ENCODE measurements around the gene HSPBP1. TPM values are rescaled to one million over a fixed set of nuclear protein-coding genes. Genes with fewer than 3 reads are reported as not detected.

The HSPBP1 gene
- total RNA-seq, 5 donors from 2014 or later (not counting 1 experiment from before 2014, with no cell fraction given) = 16.8 to 27.6 (median 24.7) TPM

DNA sequence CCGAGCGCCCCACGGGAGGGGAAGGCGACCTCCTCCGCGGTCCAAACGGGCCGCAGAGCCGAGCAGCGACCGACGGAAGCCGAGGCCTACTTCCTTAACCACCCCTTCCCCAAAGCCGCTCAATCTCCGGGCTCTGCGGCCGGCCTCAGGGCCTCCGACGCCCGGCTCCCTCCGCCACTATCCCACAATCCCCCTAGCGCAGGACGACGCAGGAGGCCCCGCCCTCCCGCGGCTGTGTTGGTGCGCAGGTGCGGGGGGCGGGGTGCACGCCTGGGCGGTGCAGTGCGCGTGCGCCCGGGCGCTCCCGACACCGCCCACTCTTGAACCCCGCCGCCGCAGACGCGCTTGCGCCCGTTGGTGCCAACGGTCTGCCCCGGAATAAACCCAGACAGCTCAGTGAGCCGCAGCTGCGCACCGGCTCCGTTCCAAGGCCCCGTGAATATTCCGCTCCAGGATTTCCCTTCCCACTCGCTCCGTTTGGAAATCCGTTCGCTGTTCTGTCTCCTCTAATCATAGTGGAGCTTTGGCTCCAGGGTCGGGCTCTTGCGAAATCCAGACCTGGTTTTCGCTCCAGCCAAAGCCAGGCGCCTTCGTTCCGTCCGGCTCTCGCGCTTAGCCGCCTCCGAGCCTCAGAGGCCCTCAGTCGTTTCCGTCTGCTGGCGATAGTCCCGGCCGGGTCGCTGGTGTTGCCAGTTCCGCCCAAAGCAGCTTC is 20.9 kb downstream of the HSPBP1 start, which contains the start of gene PPP6R1:
Gene PPP6R1 (minus strand): TSS at position 190 of the 712 bp plus-strand sequence. CDS start 11,914 bp downstream, outside the sequence.
- peak; percentile 84 to 98 (median 91) for DNase-seq
- peaks cover 4% of the 10 kb centered on the region for H3K36me3 Mint-ChIP-seq
- no peaks in the 10 kb centered on the region for H3K9me3 Mint-ChIP-seq
- peak within 1 kb of the TSS; percentile 94 for H3K27ac ChIP-seq (ENCODE audit: low read length)
- H3K27me3 Mint-ChIP-seq = no peaks in the 10 kb centered on the region
- H3K27me3 ChIP-seq (replicated peaks in 1 of 2; ENCODE audit: control insufficient read depth in 2 of 2, extremely low read depth in 1 of 2, insufficient read depth in 2 of 2, low read length in 1 of 2) = no peaks in the 10 kb centered on the region
- ATAC-seq (replicated peaks in 1 of 4) = peak; percentile 81 to 83 (median 82)
- peaks cover 4 to 6% of the 10 kb centered on the region in 2 donors for H3K36me3 ChIP-seq (ENCODE audit: control insufficient read depth in 2 of 2, extremely low read depth in 1 of 2, insufficient read depth in 1 of 2, low read length in 1 of 2)
- under 1% methylated on average over 64 of the region's 76 CpGs for WGBS (ENCODE audit: insufficient coverage)
- peaks cover 38 to 48% (median 46%) of the 10 kb centered on the region in 3 donors for H3K4me1 Mint-ChIP-seq
- H3K27ac Mint-ChIP-seq = peak within 1 kb of the TSS; percentile 99
- ChIA-PET CTCF (interaction anchor here (0.6 to 1.3 kb wide), 4 partner anchors 21 to 374 kb away, joined by 4 to 8 read pairs (median 5); partner anchors contain the start of genes HSPBP1 (in 1 of the 2) and KMT5C (in 1 of the 2)), POLR2A (interaction anchor here (0.6 to 1.5 kb wide), 7 partner anchors 18 to 1709 kb away, joined by 3 to 10 read pairs (median 3); partner anchors contain the start of gene HSPBP1 (in 1 of the 2))
- no peaks in the 10 kb centered on the region for H3K9me3 ChIP-seq
- H3K4me3 Mint-ChIP-seq = peak within 1 kb of the TSS; percentile 96 to 100 (median 97)
- peak within 1 kb of the TSS; percentile 79 to 86 for H3K4me3 ChIP-seq (ENCODE audit: control insufficient read depth in 1 of 2, extremely low read depth in 1 of 2, low read length in 1 of 2)
- H3K4me1 ChIP-seq (ENCODE audit: control insufficient read depth in 1 of 2, extremely low read depth in 1 of 2, insufficient read depth in 2 of 2, low read length in 2 of 2) = peaks cover 23 to 49% of the 10 kb centered on the region in 2 experiments

DNA sequence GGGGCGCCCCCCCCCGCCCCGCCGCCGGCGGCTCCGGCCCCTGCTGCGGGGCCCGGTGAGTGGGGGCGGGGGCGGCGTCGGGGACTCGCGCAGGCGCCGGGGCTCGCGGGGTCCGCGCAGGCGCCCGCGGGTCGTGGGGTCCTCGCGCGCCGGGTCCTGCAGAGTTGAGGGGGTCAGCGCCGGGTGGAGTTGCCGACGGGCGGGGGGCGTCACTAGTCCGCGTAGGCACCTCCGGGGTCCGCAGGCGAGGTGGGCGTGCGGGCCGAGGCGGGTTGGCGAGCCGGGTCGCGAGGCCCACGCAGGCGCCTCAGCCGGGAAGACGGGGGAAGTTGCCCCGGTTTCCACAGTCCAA is 21.5 kb downstream of the HSPBP1 start:
- Mint-ChIP-seq H3K4me1 (peaks cover 44 to 53% (median 51%) of the 10 kb centered on the region in 3 donors), H3K4me3 (peak overlapping the region; percentile 83 to 100 (median 91)), H3K36me3 (peaks cover 4% of the 10 kb centered on the region), H3K9me3 (no peaks in the 10 kb centered on the region), H3K27ac (peak overlapping the region; percentile 94 to 99), H3K27me3 (no peaks in the 10 kb centered on the region)
- H3K4me3 ChIP-seq (ENCODE audit: control insufficient read depth in 1 of 2, extremely low read depth in 1 of 2, low read length in 1 of 2) = peak overlapping the region; percentile 79 to 86
- ChIA-PET CTCF (interaction anchor here in 1 of 2 donors (0.6 to 1.1 kb wide), 2 partner anchors 22 to 374 kb away, joined by 4 to 8 read pairs; partner anchors contain the start of gene HSPBP1), POLR2A (interaction anchor here in 1 of 2 donors (0.6 to 1.5 kb wide), 3 partner anchors 17 to 81 kb away, joined by 9 to 12 read pairs (median 10); partner anchors contain the start of gene HSPBP1)
- 0% methylated on average over 51 of the region's 53 CpGs for WGBS (ENCODE audit: insufficient coverage)
- no peaks in the 10 kb centered on the region for H3K27me3 ChIP-seq (replicated peaks in 1 of 2; ENCODE audit: control insufficient read depth in 2 of 2, extremely low read depth in 1 of 2, insufficient read depth in 2 of 2, low read length in 1 of 2)
- H3K4me1 ChIP-seq (ENCODE audit: control insufficient read depth in 1 of 2, extremely low read depth in 1 of 2, insufficient read depth in 2 of 2, low read length in 2 of 2) = peaks cover 25 to 54% of the 10 kb centered on the region in 2 experiments
- DNase-seq (peak in 12 of 35 experiments; percentile 18 to 64 (median 34)), ATAC-seq (replicated peaks in 1 of 4) (peak; percentile 17 to 31 (median 24))
- no peaks in the 10 kb centered on the region for H3K9me3 ChIP-seq
- H3K27ac ChIP-seq (ENCODE audit: low read length) = peak overlapping the region; percentile 87
- peaks cover 4 to 6% of the 10 kb centered on the region in 2 donors for H3K36me3 ChIP-seq (ENCODE audit: control insufficient read depth in 2 of 2, extremely low read depth in 1 of 2, insufficient read depth in 1 of 2, low read length in 1 of 2)

DNA sequence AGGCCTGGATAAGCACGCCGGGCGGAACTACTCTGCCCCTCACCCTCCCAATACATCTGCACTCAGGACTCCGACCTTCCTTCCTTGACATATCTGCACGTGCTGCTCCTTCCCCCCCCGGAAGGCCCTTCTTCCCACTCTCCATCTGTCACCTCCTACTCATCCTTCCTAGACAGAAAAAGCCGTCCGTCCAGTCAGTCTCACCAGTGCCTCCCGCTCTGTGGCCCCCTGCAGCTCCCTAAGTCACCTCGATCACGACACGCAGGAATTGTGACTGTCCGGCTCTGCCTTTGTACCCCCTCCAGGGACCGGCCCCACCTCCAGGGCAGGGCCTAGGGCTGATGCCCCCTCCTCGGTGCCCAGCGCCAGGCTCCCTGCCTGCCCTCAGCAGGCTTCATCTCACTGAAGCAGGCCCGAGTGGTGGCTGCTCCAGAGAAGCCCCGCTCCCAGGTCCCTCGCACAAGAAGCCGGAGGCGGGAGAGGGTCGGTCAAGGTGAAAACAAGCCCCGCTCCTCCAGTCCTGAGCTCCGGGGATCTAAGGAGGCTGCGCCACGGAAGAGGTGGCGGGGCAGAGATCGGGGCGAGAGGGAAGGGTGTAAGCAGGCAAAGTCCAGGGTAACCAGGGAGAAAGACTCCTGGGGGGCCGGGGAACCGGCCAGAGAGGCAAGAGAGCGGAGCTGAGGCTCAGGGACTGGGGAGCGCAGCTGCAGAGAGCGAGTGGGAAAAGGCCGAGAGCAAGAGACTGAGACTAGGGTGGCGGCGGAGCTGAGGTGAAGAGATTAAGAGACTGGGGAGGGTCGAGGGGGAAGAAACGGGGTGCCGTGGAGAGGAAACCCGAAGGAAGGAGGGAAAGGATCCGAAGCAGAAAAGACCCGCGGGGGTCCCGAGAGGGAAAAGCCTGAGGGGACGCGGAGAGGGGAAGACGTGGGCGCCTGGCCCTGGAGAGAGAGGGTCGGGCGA is 22.2 kb downstream of the HSPBP1 start:
- peak overlapping the region; percentile 90 for H3K27ac ChIP-seq (ENCODE audit: low read length)
- H3K9me3 ChIP-seq = no peaks in the 10 kb centered on the region
- peak in 6 of 35 experiments; percentile 14 to 38 (median 22) for DNase-seq
- Mint-ChIP-seq H3K27me3 (no peaks in the 10 kb centered on the region), H3K36me3 (peaks cover 4% of the 10 kb centered on the region), H3K4me1 (peaks cover 51 to 60% (median 58%) of the 10 kb centered on the region in 3 donors), H3K27ac (peak overlapping the region; percentile 99), H3K9me3 (no peaks in the 10 kb centered on the region), H3K4me3 (peak overlapping the region; percentile 96 to 100 (median 97))
- no peaks in the 10 kb centered on the region for H3K27me3 ChIP-seq (replicated peaks in 1 of 2; ENCODE audit: control insufficient read depth in 2 of 2, extremely low read depth in 1 of 2, insufficient read depth in 2 of 2, low read length in 1 of 2)
- under 1% methylated on average over 49 of the region's 51 CpGs for WGBS (ENCODE audit: insufficient coverage)
- peaks cover 4 to 6% of the 10 kb centered on the region in 2 donors for H3K36me3 ChIP-seq (ENCODE audit: control insufficient read depth in 2 of 2, extremely low read depth in 1 of 2, insufficient read depth in 1 of 2, low read length in 1 of 2)
- peaks cover 32 to 61% of the 10 kb centered on the region in 2 experiments for H3K4me1 ChIP-seq (ENCODE audit: control insufficient read depth in 1 of 2, extremely low read depth in 1 of 2, insufficient read depth in 2 of 2, low read length in 2 of 2)
- no peak for ATAC-seq (replicated peaks in 1 of 4)
- ChIA-PET POLR2A (interaction anchor here in 1 of 2 donors (0.6 to 0.8 kb wide), 3 partner anchors 16 to 81 kb away, joined by 3 to 12 read pairs (median 3); no protein-coding TSS in a partner anchor), CTCF (no interaction called here)
- peak overlapping the region; percentile 79 to 86 for H3K4me3 ChIP-seq (ENCODE audit: control insufficient read depth in 1 of 2, extremely low read depth in 1 of 2, low read length in 1 of 2)

DNA sequence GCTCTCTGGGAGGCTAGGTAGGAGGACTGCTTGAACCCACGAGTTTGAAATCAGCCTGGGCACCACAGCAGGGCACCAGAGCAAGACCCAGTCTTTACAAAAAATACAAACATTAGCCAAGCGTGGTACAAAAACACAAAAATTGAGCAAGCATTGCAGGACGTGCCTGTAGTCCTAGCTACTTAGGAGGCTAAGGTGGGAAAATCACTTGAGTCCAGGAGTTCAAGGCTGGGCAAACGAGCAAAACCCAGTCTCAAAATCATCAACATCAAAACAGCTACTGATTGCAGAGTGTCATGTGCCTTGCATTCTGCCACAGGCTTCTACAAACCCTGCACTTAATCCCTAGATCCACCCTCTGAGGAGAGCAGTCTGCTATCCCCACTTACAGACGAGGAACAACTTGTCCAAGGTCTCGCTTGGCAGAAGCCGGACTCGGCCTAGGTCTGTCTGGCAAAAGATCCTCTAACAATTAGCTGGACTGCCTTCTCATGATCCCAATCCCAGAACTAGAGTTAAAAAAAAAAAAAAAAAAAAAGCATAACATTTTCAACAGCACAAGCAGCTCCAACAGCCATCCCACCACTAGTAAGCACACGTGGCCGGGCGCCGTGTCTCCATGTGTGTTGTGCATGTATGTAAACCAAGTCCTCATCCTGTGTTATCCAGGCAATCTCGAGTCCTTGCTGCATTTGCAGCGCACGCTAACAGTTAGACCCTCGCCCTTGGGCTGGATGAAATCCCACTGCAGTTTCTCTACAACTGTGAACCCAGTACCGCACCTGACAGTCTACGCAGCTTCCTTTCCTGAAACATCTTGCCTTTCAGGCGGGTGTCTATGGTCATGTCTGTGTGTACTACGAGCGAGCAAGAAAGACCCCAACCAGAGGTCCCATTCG is 23.1 kb downstream of the HSPBP1 start:
- DNase-seq (peak in 1 of 35 experiments; percentile 40), ATAC-seq (replicated peaks in 1 of 4) (no peak)
- H3K4me1 Mint-ChIP-seq = peaks cover 59 to 67% (median 63%) of the 10 kb centered on the region in 3 donors
- Histone ChIP-seq H3K9me3 (no peaks in the 10 kb centered on the region), H3K4me1 (ENCODE audit: control insufficient read depth in 1 of 2, extremely low read depth in 1 of 2, insufficient read depth in 2 of 2, low read length in 2 of 2) (peaks cover 36 to 70% of the 10 kb centered on the region in 2 experiments), H3K4me3 (ENCODE audit: control insufficient read depth in 1 of 2, extremely low read depth in 1 of 2, low read length in 1 of 2) (peak overlapping the region; percentile 79 to 86), H3K27me3 (replicated peaks in 1 of 2; ENCODE audit: control insufficient read depth in 2 of 2, extremely low read depth in 1 of 2, insufficient read depth in 2 of 2, low read length in 1 of 2) (no peaks in the 10 kb centered on the region), H3K27ac (ENCODE audit: low read length) (peak overlapping the region; percentile 90), H3K36me3 (ENCODE audit: control insufficient read depth in 2 of 2, extremely low read depth in 1 of 2, insufficient read depth in 1 of 2, low read length in 1 of 2) (peaks cover 0 to under 1% of the 10 kb centered on the region in 2 donors)
- H3K27ac Mint-ChIP-seq = peak overlapping the region; percentile 99
- H3K36me3 Mint-ChIP-seq = peaks cover under 1% of the 10 kb centered on the region
- H3K4me3 Mint-ChIP-seq = peak overlapping the region; percentile 96 to 100 (median 97)
- ChIA-PET CTCF (interaction anchor here in 1 of 2 donors (0.6 to 1.5 kb wide), 4 partner anchors 21 to 167 kb away, joined by 3 to 4 read pairs (median 3); partner anchors contain the start of genes HSPBP1 and KMT5C), POLR2A (interaction anchor here in 1 of 2 donors (0.6 to 0.8 kb wide), 2 partner anchors 20 to 82 kb away, joined by 3 read pairs; no protein-coding TSS in a partner anchor)
- no peaks in the 10 kb centered on the region for H3K27me3 Mint-ChIP-seq
- WGBS (ENCODE audit: insufficient coverage) = 8% methylated on average over 16 of the region's 22 CpGs
- H3K9me3 Mint-ChIP-seq = no peaks in the 10 kb centered on the region
